HepG2 (cell line): ENCODE results near the gene CABP4. TPM values are rescaled to one million over a fixed set of nuclear protein-coding genes. Genes with fewer than 3 reads are reported as not detected.

Experiments used
- ATAC-seq: fragments of 200-7000 bp; cut with Tn5 transposase; 3 replicates; pipeline ENCODE4 v1.9.1; 2020; ENCODE audit warnings: mild to moderate bottlenecking, moderate library complexity
- BruUV-seq: library from RNA; stranded (reverse); fragments of 400-500 nt; replicated peaks from 2 replicates; lab custom pipeline; 2021; lab: Mats Ljungman, UMichigan
- CTCF ChIA-PET: fragments of 300-600 bp; formaldehyde crosslinking; extraction: SDS; loops from one replicate; lab custom pipeline; 2021; ENCODE audit warnings: low total read pairs, inconsistent platforms, low intra/inter-chr PET ratio; lab: Yijun Ruan, JAX
- POLR2A ChIA-PET: fragments of 350-600 bp; sonication (Branson Sonifier 250); formaldehyde crosslinking; loops from one replicate; lab custom pipeline; 2020; ENCODE audit warnings: antibody characterized with exemption, inconsistent platforms; lab: Yijun Ruan, JAX
- DNase-seq: peaks from one replicate; pipeline ENCODE4 v3.0.0-alpha.2; 2015; ENCODE audit warnings: low spot score
- FAIRE-seq: peaks from 3 replicates; lab custom pipeline; 2011; peaks lifted over from hg19 to GRCh38; lab: Jason Lieb, UNC
- H2AFZ ChIP-seq: one replicate; pipeline ENCODE4 v1.6.1; 2011; ENCODE audit warnings: low read length, inconsistent platforms
- H3K27ac ChIP-seq: fragments of 300-600 bp; 3 replicates; pipeline ENCODE4 v1.8.0; 2011; ENCODE audit warnings: mixed run types, mild to moderate bottlenecking, mixed read lengths, low read length, inconsistent platforms; ENCODE audit not compliant: insufficient read depth; ENCODE audit errors: extremely low read length
- H3K27me3 ChIP-seq, 2 experiments: fragments of 200-600 bp in 1 of 2; 2 replicates in 1 of 2; 3 replicates in 1 of 2; pipeline versions ENCODE4 v1.6.0 to v1.8.0; 2011; ENCODE audit warnings: low read length in 2 of 2, mild to moderate bottlenecking in 2 of 2, moderate library complexity in 2 of 2, inconsistent platforms in 1 of 2; ENCODE audit not compliant: insufficient read depth in 2 of 2, control insufficient read depth in 1 of 2
- H3K36me3 ChIP-seq, 2 experiments: fragments of 200-600 bp in 1 of 2; replicated peaks in 1 of 2; 2 replicates in 1 of 2; 3 replicates in 1 of 2; pipeline versions ENCODE4 v1.5.1 to v1.8.0; 2011; ENCODE audit warnings: low read length in 2 of 2, inconsistent platforms in 1 of 2; ENCODE audit not compliant: insufficient read depth in 2 of 2, control insufficient read depth in 1 of 2
- H3K4me1 ChIP-seq: 2 replicates; pipeline ENCODE4 v1.5.1; 2012; ENCODE audit warnings: low read length, inconsistent platforms; ENCODE audit not compliant: insufficient read depth
- H3K4me2 ChIP-seq: 2 replicates; pipeline ENCODE4 v1.6.0; 2011; ENCODE audit warnings: low read depth, low read length, inconsistent platforms
- H3K4me3 ChIP-seq, 3 experiments: fragments of 200-600 bp in 1 of 3; sonication (generic), shearing (Covaris generic) in 1 of 3; replicated peaks in 1 of 3; 2 replicates each; pipeline ENCODE4 v1.5.1; 2011 to 2016; ENCODE audit warnings: low read length in 3 of 3, inconsistent platforms in 2 of 3, low read depth in 2 of 3, mild to moderate bottlenecking in 2 of 3, control low read depth in 1 of 3, mixed read lengths in 1 of 3; ENCODE audit not compliant: insufficient read depth in 1 of 3
- H3K79me2 ChIP-seq: one replicate; pipeline ENCODE4 v1.6.1; 2011; ENCODE audit warnings: low read length, inconsistent platforms; ENCODE audit not compliant: insufficient read depth
- H3K9ac ChIP-seq: 2 replicates; pipeline ENCODE4 v1.6.0; 2011; ENCODE audit warnings: mild to moderate bottlenecking, low read depth, low read length, inconsistent platforms; ENCODE audit not compliant: insufficient read depth
- H3K9me3 ChIP-seq: 2 replicates; pipeline ENCODE4 v1.5.1; 2012; ENCODE audit warnings: mild to moderate bottlenecking, low read length
- H4K20me1 ChIP-seq: 2 replicates; pipeline ENCODE4 v1.6.0; 2011; ENCODE audit warnings: inconsistent platforms, mild to moderate bottlenecking, low read length, moderate library complexity; ENCODE audit not compliant: insufficient read depth
- FOXO1 ChIP-seq: sonication (generic); formaldehyde crosslinking; IDR thresholded peaks from 2 replicates; pipeline ENCODE4 v1.4.0; 2020; ENCODE audit warnings: missing genetic modification reagents
- GABPA ChIP-seq, 2 experiments: IDR thresholded peaks; 2 replicates each; pipeline ENCODE4 v1.6.1; 2011 to 2016; ENCODE audit warnings: low read depth in 2 of 2, low read length in 1 of 2, missing biosample characterization in 1 of 2, missing genetic modification characterization in 1 of 2
- GABPB1 ChIP-seq: IDR thresholded peaks from 2 replicates; pipeline ENCODE4 v1.6.1; 2016; ENCODE audit warnings: mild to moderate bottlenecking, missing genetic modification reagents, moderate library complexity, missing compliant biosample characterization
- HOXA7 ChIP-seq: sonication (generic); formaldehyde crosslinking; IDR thresholded peaks from 2 replicates; pipeline ENCODE4 v1.8.1; 2022; ENCODE audit warnings: mild to moderate bottlenecking, missing genetic modification reagents, moderate library complexity
- JUN ChIP-seq: sonication (generic); formaldehyde crosslinking; IDR thresholded peaks from 2 replicates; pipeline ENCODE4 v1.4.0; 2020; ENCODE audit warnings: mild to moderate bottlenecking, missing genetic modification reagents
- KAT2B ChIP-seq: fragments of 150-350 bp; IDR thresholded peaks from 2 replicates; pipeline ENCODE4 v1.6.1; 2014; ENCODE audit warnings: low read depth, low read length, borderline replicate concordance
- KDM2A ChIP-seq: sonication (generic); formaldehyde crosslinking; IDR thresholded peaks from 2 replicates; pipeline ENCODE4 v1.4.0; 2020; ENCODE audit warnings: low read depth, missing genetic modification reagents, borderline replicate concordance
- POLR2G ChIP-seq: fragments of 200-400 bp; formaldehyde crosslinking; IDR thresholded peaks from 2 replicates; pipeline ENCODE4 v1.6.1; 2018; ENCODE audit warnings: mild to moderate bottlenecking, low read depth, low read length, moderate library complexity
- ZNF350 ChIP-seq: sonication (generic); formaldehyde crosslinking; IDR thresholded peaks from 2 replicates; pipeline ENCODE4 v1.4.0; 2020; ENCODE audit warnings: mild to moderate bottlenecking, low read depth, missing genetic modification reagents, borderline replicate concordance
- ZNF614 ChIP-seq: IDR thresholded peaks from 2 replicates; pipeline ENCODE4 v1.6.1; 2018; ENCODE audit warnings: missing biosample characterization, missing genetic modification reagents, inconsistent platforms, borderline replicate concordance
- WGBS: methylation state at CpG from one replicate; pipeline ENCODE4 v1.1.6; 2017; ENCODE audit warnings: low lambda C conversion rate; 5-methylcytosine and 5-hydroxymethylcytosine counted together
- in situ Hi-C: cut with HindIII; loops from 2 replicates; pipeline ENCODE4 v1.10.0; 2017; ENCODE audit warnings: low pct_unique_long_range_greater_than_20kb; ENCODE audit not compliant: extremely low pct_ligation_motif_present
- intact Hi-C: fragments of 100-400 bp; cut with micrococcal nuclease; formaldehyde crosslinking; loops from one replicate; pipeline ENCODE4 v1.10.0; 2022; ENCODE audit not compliant: unreplicated experiment
- polyA plus RNA-seq, 8 experiments: library from polyadenylated mRNA; depleted of rRNA in 3 of 8; stranded (reverse) in 7 of 8; unstranded in 1 of 8; fragments of >200 nt; fragmentation: Illumina TruSeq in 4 of 8; extraction: Trizol in 4 of 8; gene quantifications; 2 replicates each; pipeline versions ENCODE4 v1.2.1 to v1.2.3, GENCODE V29; 2011 to 2016; ENCODE audit warnings: low read depth in 4 of 8, missing spikeins in 1 of 8, mixed read lengths in 1 of 8; ENCODE audit not compliant: insufficient read depth in 1 of 8
- total RNA-seq, 5 experiments: library from RNA; depleted of rRNA; stranded (reverse); fragments of >200 nt; fragmentation: Illumina TruSeq; extraction: Trizol; gene quantifications; 2 replicates each; pipeline ENCODE4 v1.2.3, GENCODE V29; 2016; ENCODE audit warnings: low read depth in 1 of 5
- TF ChIP-seq, protein P1 (sequence below): IDR thresholded peaks from 2 replicates; pipeline ENCODE4 v1.6.1; 2016; ENCODE audit warnings: low read depth, control low read depth
- TF ChIP-seq, protein P2 (sequence below): IDR thresholded peaks from 2 replicates; pipeline ENCODE4 v1.6.1; 2016; ENCODE audit warnings: mild to moderate bottlenecking, missing biosample characterization, missing genetic modification reagents
- TF ChIP-seq, protein P3 (sequence below): IDR thresholded peaks from 2 replicates; pipeline ENCODE4 v1.6.1; 2012; ENCODE audit warnings: inconsistent platforms
- TF ChIP-seq, protein P4 (sequence below): sonication (generic); formaldehyde crosslinking; IDR thresholded peaks from 2 replicates; pipeline ENCODE4 v1.4.0; 2020; ENCODE audit warnings: missing genetic modification reagents, mild to moderate bottlenecking, borderline replicate concordance

CABP4 gene
- total and polyA plus RNA-seq, 2 of the 13 experiments (the other 11 are each of a cell fraction or from before 2014, with no cell fraction given): not detected

DNA sequence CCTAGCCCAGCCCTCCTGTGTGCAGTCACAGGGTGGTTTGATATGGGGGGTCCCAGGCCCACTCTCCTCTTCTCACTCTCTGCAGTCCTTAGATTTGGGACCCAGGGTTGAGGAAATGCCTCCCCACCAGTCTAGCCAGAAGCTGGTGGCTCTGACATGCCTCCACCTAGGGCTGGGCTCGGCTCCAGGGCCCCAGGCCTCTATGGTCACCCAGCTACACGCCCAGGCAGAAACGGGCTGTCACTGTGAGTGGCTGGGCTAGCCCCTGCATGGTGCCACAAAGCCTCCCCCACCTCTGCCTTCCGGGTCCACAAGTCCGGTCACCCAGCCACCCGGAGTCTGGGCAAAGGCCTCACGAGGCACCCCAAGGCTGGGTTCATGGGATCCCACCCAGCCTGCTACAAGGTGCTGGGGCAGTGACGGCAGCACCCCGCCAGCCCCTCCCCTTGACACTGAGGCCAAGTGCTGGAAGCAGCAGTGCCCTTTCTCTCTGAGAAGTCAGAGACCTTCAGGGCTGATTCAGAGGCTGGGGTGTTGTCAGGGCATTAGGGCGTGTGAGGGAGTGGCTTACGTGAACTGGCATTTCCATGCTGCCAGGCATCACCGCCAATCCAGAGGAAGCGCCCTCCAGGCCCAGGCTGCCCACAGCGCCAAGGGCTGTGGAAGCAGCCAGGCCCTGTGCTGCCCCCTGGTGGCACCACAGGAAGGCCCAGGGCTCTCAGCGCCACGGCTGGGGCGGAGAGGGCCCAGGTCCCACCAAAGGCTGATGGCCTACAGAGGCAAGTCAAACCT, 50.6 kb downstream of the CABP4 start:
- Histone ChIP-seq H3K79me2 (peaks cover 10% of the 10 kb centered on the region), H3K4me3 (peak overlapping the region; percentile 54 to 91 (median 82); a peak in 5 of 6 replicates), H4K20me1 (no peaks in the 10 kb centered on the region), H3K9me3 (no peaks in the 10 kb centered on the region), H3K27me3 (no peaks in the 10 kb centered on the region), H3K4me2 (peak overlapping the region; percentile 95), H3K4me1 (peaks cover 50% of the 10 kb centered on the region), H3K36me3 (no peaks in the 10 kb centered on the region), H2AFZ (no peak overlapping the region), H3K9ac (peak overlapping the region; percentile 48), H3K27ac (peak overlapping the region; percentile 65)
- WGBS: 6% methylated on average over 9 of the region's 17 CpGs
- ATAC-seq: peak; percentile 69
- intact Hi-C loops (loop anchor here (1.0 kb wide), 1 partner anchor 116 kb away; no protein-coding TSS in a partner anchor), in situ Hi-C loops (loop anchor here (5.0 kb wide), 1 partner anchor 104 kb away; the partner anchor contains the start of genes PPP1CA and TBC1D10C)
- ChIA-PET POLR2A (interaction anchor here (0.9 to 1.3 kb wide), 4 partner anchors 15 to 151 kb away, joined by 3 to 6 read pairs (median 4); partner anchors contain the start of genes AIP and PPP1CA), CTCF (interaction anchor here (0.7 to 2.2 kb wide), 4 partner anchors 104 to 155 kb away, joined by 3 to 18 read pairs (median 4); partner anchors contain the start of gene PPP1CA)
- peak; percentile 64 for FAIRE-seq
- peak; percentile 80 for DNase-seq
- BruUV-seq: no TSS peak
- TF ChIP-seq HOXA7 (CRISPR knock-in tag) (no peak), FOXO1 (no peak), ZNF614 (peak; percentile 61; the same call in 1 of the 2 replicates), JUN (CRISPR knock-in tag) (0 out of 2 replicates have a peak, but pooled peaks have one; percentile 45), GABPA (IDR thresholded peaks at IDR 0.05; ENCODE audit: low read depth, low read length) (no peak), GABPA (CRISPR knock-in tag; IDR thresholded peaks at IDR 0.05; ENCODE audit: low read depth) (peak; percentile 33; the same call in 1 of the 2 replicates), GABPB1 (peak; percentile 68), POLR2G (peak; percentile 34; the same call in 1 of the 2 replicates), KAT2B (no peak), ZNF350 (CRISPR knock-in tag) (peak; percentile 87; the same call in 1 of the 2 replicates), KDM2A (CRISPR knock-in tag) (peak; percentile 72; the same call in 1 of the 2 replicates)
- TF ChIP-seq, protein P1, sequence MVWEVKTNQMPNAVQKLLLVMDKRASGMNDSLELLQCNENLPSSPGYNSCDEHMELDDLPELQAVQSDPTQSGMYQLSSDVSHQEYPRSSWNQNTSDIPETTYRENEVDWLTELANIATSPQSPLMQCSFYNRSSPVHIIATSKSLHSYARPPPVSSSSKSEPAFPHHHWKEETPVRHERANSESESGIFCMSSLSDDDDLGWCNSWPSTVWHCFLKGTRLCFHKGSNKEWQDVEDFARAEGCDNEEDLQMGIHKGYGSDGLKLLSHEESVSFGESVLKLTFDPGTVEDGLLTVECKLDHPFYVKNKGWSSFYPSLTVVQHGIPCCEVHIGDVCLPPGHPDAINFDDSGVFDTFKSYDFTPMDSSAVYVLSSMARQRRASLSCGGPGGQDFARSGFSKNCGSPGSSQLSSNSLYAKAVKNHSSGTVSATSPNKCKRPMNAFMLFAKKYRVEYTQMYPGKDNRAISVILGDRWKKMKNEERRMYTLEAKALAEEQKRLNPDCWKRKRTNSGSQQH: peak; percentile 83; the same call in 1 of the 2 replicates
- TF ChIP-seq, protein P2, sequence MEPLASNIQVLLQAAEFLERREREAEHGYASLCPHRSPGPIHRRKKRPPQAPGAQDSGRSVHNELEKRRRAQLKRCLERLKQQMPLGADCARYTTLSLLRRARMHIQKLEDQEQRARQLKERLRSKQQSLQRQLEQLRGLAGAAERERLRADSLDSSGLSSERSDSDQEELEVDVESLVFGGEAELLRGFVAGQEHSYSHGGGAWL (CRISPR knock-in tag): 0 out of 2 replicates have a peak, but pooled peaks have one; percentile 23
- TF ChIP-seq, protein P3, sequence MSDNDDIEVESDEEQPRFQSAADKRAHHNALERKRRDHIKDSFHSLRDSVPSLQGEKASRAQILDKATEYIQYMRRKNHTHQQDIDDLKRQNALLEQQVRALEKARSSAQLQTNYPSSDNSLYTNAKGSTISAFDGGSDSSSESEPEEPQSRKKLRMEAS: peak; percentile 78; the same call in 1 of the 2 replicates
- TF ChIP-seq, protein P4, sequence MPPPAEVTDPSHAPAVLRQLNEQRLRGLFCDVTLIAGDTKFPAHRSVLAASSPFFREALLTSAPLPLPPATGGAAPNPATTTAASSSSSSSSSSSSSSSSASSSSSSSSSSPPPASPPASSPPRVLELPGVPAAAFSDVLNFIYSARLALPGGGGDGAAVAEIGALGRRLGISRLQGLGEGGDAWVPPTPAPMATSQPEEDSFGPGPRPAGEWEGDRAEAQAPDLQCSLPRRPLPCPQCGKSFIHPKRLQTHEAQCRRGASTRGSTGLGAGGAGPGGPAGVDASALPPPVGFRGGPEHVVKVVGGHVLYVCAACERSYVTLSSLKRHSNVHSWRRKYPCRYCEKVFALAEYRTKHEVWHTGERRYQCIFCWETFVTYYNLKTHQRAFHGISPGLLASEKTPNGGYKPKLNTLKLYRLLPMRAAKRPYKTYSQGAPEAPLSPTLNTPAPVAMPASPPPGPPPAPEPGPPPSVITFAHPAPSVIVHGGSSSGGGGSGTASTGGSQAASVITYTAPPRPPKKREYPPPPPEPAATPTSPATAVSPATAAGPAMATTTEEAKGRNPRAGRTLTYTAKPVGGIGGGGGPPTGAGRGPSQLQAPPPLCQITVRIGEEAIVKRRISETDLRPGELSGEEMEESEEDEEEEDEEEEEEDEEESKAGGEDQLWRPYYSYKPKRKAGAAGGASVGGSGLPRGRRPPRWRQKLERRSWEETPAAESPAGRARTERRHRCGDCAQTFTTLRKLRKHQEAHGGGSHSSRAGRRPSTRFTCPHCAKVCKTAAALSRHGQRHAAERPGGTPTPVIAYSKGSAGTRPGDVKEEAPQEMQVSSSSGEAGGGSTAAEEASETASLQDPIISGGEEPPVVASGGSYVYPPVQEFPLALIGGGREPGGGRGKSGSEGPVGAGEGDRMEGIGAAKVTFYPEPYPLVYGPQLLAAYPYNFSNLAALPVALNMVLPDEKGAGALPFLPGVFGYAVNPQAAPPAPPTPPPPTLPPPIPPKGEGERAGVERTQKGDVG (CRISPR knock-in tag): peak; percentile 75; the same call in 1 of the 2 replicates
